ENCODE measurements around the gene SLCO4A1.
A peak's percentile ranks its signal among the peaks of the same experiment; 100 is the strongest.

SLCO4A1 gene

GRCh38 chr20:62605236-62605943 is 36.9 kb upstream of the SLCO4A1 start:
- 86% methylated on average over 11 of the region's 11 CpGs for WGBS
- Histone ChIP-seq H2BK12ac (ENCODE audit: low read length in 2 of 2) (no peak overlapping the region), H3K27me3 (ENCODE audit: control insufficient read depth in 1 of 2, insufficient read depth in 1 of 2, low read length in 2 of 2) (peaks cover 27 to 47% of the 10 kb centered on the region in 2 experiments), H3K4me2 (ENCODE audit: low read length, poor library complexity, severe bottlenecking) (no peak overlapping the region), H3K4ac (ENCODE audit: low read depth in 1 of 2, low read length in 2 of 2) (no peak overlapping the region), H3K27ac (ENCODE audit: low read length, poor library complexity, severe bottlenecking) (no peak overlapping the region), H3K14ac (ENCODE audit: low read length in 2 of 2) (no peak overlapping the region), H3K4me3 (ENCODE audit: insufficient read depth in 1 of 2, low read depth in 1 of 2, low read length in 2 of 2) (no peak overlapping the region), H3K23ac (ENCODE audit: low read length in 2 of 2) (no peak overlapping the region), H3K9ac (ENCODE audit: low read length) (no peak overlapping the region), H2BK120ac (ENCODE audit: low read depth, low read length) (no peak overlapping the region), H3K79me1 (replicated peaks; ENCODE audit: low read length, poor library complexity, severe bottlenecking) (no peaks in the 10 kb centered on the region), H3K4me1 (ENCODE audit: control insufficient read depth, insufficient read depth, low read depth, low read length) (peaks cover 1% of the 10 kb centered on the region), H2AK5ac (ENCODE audit: low read length, severe bottlenecking) (no peak overlapping the region), H4K8ac (ENCODE audit: low read length) (no peak overlapping the region), H4K91ac (ENCODE audit: low read length) (no peak overlapping the region), H3K9me3 (ENCODE audit: control insufficient read depth, low read length) (no peaks in the 10 kb centered on the region), H2BK5ac (ENCODE audit: low read depth, low read length, poor library complexity, severe bottlenecking) (no peak overlapping the region), H3K18ac (ENCODE audit: low read depth in 1 of 2, low read length in 2 of 2) (no peak overlapping the region), H2AFZ (ENCODE audit: low read depth, low read length) (no peak overlapping the region), H3K36me3 (ENCODE audit: control insufficient read depth in 1 of 2, insufficient read depth in 2 of 2, low read depth in 1 of 2, low read length in 2 of 2) (no peaks in the 10 kb centered on the region), H2BK15ac (ENCODE audit: low read depth, poor library complexity, severe bottlenecking) (no peak overlapping the region)
- no peak for DNase-seq

GRCh38 chr20:62606016-62606415 is 36.3 kb upstream of the SLCO4A1 start:
- no peak overlapping the region for H4K91ac ChIP-seq (ENCODE audit: low read length)
- no peak overlapping the region for H2AFZ ChIP-seq (ENCODE audit: low read depth, low read length)
- no peak overlapping the region for H4K8ac ChIP-seq (ENCODE audit: low read length)
- H3K23ac ChIP-seq (ENCODE audit: low read length in 2 of 2) = no peak overlapping the region
- no peak overlapping the region for H2BK5ac ChIP-seq (ENCODE audit: low read depth, low read length, poor library complexity, severe bottlenecking)
- H3K79me1 ChIP-seq (replicated peaks; ENCODE audit: low read length, poor library complexity, severe bottlenecking) = no peaks in the 10 kb centered on the region
- peaks cover 1% of the 10 kb centered on the region for H3K4me1 ChIP-seq (ENCODE audit: control insufficient read depth, insufficient read depth, low read depth, low read length)
- H3K9me3 ChIP-seq (ENCODE audit: control insufficient read depth, low read length) = peaks cover 6% of the 10 kb centered on the region
- H2BK12ac ChIP-seq (ENCODE audit: low read length in 2 of 2) = no peak overlapping the region
- peaks cover 27 to 47% of the 10 kb centered on the region in 2 experiments for H3K27me3 ChIP-seq (ENCODE audit: control insufficient read depth in 1 of 2, insufficient read depth in 1 of 2, low read length in 2 of 2)
- H3K27ac ChIP-seq (ENCODE audit: low read length, poor library complexity, severe bottlenecking) = no peak overlapping the region
- H3K4me2 ChIP-seq (ENCODE audit: low read length, poor library complexity, severe bottlenecking) = no peak overlapping the region
- peak overlapping the region in 1 of 2 experiments; percentile 11 for H3K4me3 ChIP-seq (ENCODE audit: insufficient read depth in 1 of 2, low read depth in 1 of 2, low read length in 2 of 2)
- no peak overlapping the region for H3K4ac ChIP-seq (ENCODE audit: low read depth in 1 of 2, low read length in 2 of 2)
- no peak overlapping the region for H2AK5ac ChIP-seq (ENCODE audit: low read length, severe bottlenecking)
- no peak overlapping the region for H2BK120ac ChIP-seq (ENCODE audit: low read depth, low read length)
- H3K18ac ChIP-seq (ENCODE audit: low read depth in 1 of 2, low read length in 2 of 2) = no peak overlapping the region
- WGBS = 66% methylated on average over 6 of the region's 6 CpGs
- H2BK15ac ChIP-seq (ENCODE audit: low read depth, poor library complexity, severe bottlenecking) = no peak overlapping the region
- no peaks in the 10 kb centered on the region for H3K36me3 ChIP-seq (ENCODE audit: control insufficient read depth in 1 of 2, insufficient read depth in 2 of 2, low read depth in 1 of 2, low read length in 2 of 2)
- peak overlapping the region; percentile 43 for H3K9ac ChIP-seq (ENCODE audit: low read length)
- H3K14ac ChIP-seq (ENCODE audit: low read length in 2 of 2) = no peak overlapping the region
- no peak for DNase-seq

GRCh38 chr20:62606551-62607201 is 35.6 kb upstream of the SLCO4A1 start:
- Histone ChIP-seq H3K4me2 (ENCODE audit: low read length, poor library complexity, severe bottlenecking) (no peak overlapping the region), H2AK5ac (ENCODE audit: low read length, severe bottlenecking) (no peak overlapping the region), H3K79me1 (replicated peaks; ENCODE audit: low read length, poor library complexity, severe bottlenecking) (no peaks in the 10 kb centered on the region), H3K23ac (ENCODE audit: low read length in 2 of 2) (no peak overlapping the region), H2BK120ac (ENCODE audit: low read depth, low read length) (no peak overlapping the region), H2BK15ac (ENCODE audit: low read depth, poor library complexity, severe bottlenecking) (no peak overlapping the region), H3K4me1 (ENCODE audit: control insufficient read depth, insufficient read depth, low read depth, low read length) (peaks cover 1% of the 10 kb centered on the region), H3K9ac (ENCODE audit: low read length) (peak overlapping the region; percentile 43), H3K27me3 (ENCODE audit: control insufficient read depth in 1 of 2, insufficient read depth in 1 of 2, low read length in 2 of 2) (peaks cover 26 to 48% of the 10 kb centered on the region in 2 experiments), H2BK5ac (ENCODE audit: low read depth, low read length, poor library complexity, severe bottlenecking) (no peak overlapping the region), H2AFZ (ENCODE audit: low read depth, low read length) (no peak overlapping the region), H4K91ac (ENCODE audit: low read length) (no peak overlapping the region), H3K9me3 (ENCODE audit: control insufficient read depth, low read length) (peaks cover 9% of the 10 kb centered on the region), H3K4ac (ENCODE audit: low read depth in 1 of 2, low read length in 2 of 2) (no peak overlapping the region), H3K14ac (ENCODE audit: low read length in 2 of 2) (no peak overlapping the region), H3K4me3 (ENCODE audit: insufficient read depth in 1 of 2, low read depth in 1 of 2, low read length in 2 of 2) (peak overlapping the region in 1 of 2 experiments; percentile 11), H3K18ac (ENCODE audit: low read depth in 1 of 2, low read length in 2 of 2) (no peak overlapping the region), H3K36me3 (ENCODE audit: control insufficient read depth in 1 of 2, insufficient read depth in 2 of 2, low read depth in 1 of 2, low read length in 2 of 2) (no peaks in the 10 kb centered on the region), H3K27ac (ENCODE audit: low read length, poor library complexity, severe bottlenecking) (no peak overlapping the region), H2BK12ac (ENCODE audit: low read length in 2 of 2) (no peak overlapping the region), H4K8ac (ENCODE audit: low read length) (no peak overlapping the region)
- whole genome bisulfite sequencing = 59% methylated on average over 29 of the region's 31 CpGs
- DNase-seq = no peak

GRCh38 chr20:62607366-62608217 is 34.7 kb upstream of the SLCO4A1 start:
- H4K91ac ChIP-seq (ENCODE audit: low read length) = no peak overlapping the region
- 86% methylated on average over 21 of the region's 21 CpGs for WGBS
- H2BK120ac ChIP-seq (ENCODE audit: low read depth, low read length) = no peak overlapping the region
- H3K14ac ChIP-seq (ENCODE audit: low read length in 2 of 2) = no peak overlapping the region
- peaks cover 24 to 49% of the 10 kb centered on the region in 2 experiments for H3K27me3 ChIP-seq (ENCODE audit: control insufficient read depth in 1 of 2, insufficient read depth in 1 of 2, low read length in 2 of 2)
- no peak overlapping the region for H3K23ac ChIP-seq (ENCODE audit: low read length in 2 of 2)
- H3K4ac ChIP-seq (ENCODE audit: low read depth in 1 of 2, low read length in 2 of 2) = no peak overlapping the region
- H2BK12ac ChIP-seq (ENCODE audit: low read length in 2 of 2) = no peak overlapping the region
- H2BK15ac ChIP-seq (ENCODE audit: low read depth, poor library complexity, severe bottlenecking) = no peak overlapping the region
- H3K9ac ChIP-seq (ENCODE audit: low read length) = no peak overlapping the region
- no peak overlapping the region for H3K4me2 ChIP-seq (ENCODE audit: low read length, poor library complexity, severe bottlenecking)
- no peak for DNase-seq
- no peaks in the 10 kb centered on the region for H3K79me1 ChIP-seq (replicated peaks; ENCODE audit: low read length, poor library complexity, severe bottlenecking)
- H3K9me3 ChIP-seq (ENCODE audit: control insufficient read depth, low read length) = peaks cover 9% of the 10 kb centered on the region
- H4K8ac ChIP-seq (ENCODE audit: low read length) = no peak overlapping the region
- peaks cover 1% of the 10 kb centered on the region for H3K4me1 ChIP-seq (ENCODE audit: control insufficient read depth, insufficient read depth, low read depth, low read length)
- H2AK5ac ChIP-seq (ENCODE audit: low read length, severe bottlenecking) = no peak overlapping the region
- H3K36me3 ChIP-seq (ENCODE audit: control insufficient read depth in 1 of 2, insufficient read depth in 2 of 2, low read depth in 1 of 2, low read length in 2 of 2) = no peaks in the 10 kb centered on the region
- no peak overlapping the region for H3K18ac ChIP-seq (ENCODE audit: low read depth in 1 of 2, low read length in 2 of 2)
- no peak overlapping the region for H3K27ac ChIP-seq (ENCODE audit: low read length, poor library complexity, severe bottlenecking)
- H3K4me3 ChIP-seq (ENCODE audit: insufficient read depth in 1 of 2, low read depth in 1 of 2, low read length in 2 of 2) = no peak overlapping the region
- H2AFZ ChIP-seq (ENCODE audit: low read depth, low read length) = no peak overlapping the region
- H2BK5ac ChIP-seq (ENCODE audit: low read depth, low read length, poor library complexity, severe bottlenecking) = no peak overlapping the region

All from mesenchymal stem cell (in vitro differentiated cells and primary cell).